ELR (cell line): Measurements from ENCODE around the gene FAT1.
"Not testable (repeated sequence)": the region's sequence is repeated elsewhere in the genome, so short reads cannot be mapped to it uniquely, and the experiment has no call there.

Source experiments
- DNase-seq: peaks from one replicate; pipeline ENCODE4 v3.0.0-alpha.2; 2015; ENCODE audit warnings: low read depth

The FAT1 gene

GRCh38 chr4:186659456-186659855, 64.2 kb downstream of the FAT1 start:
- not testable (repeated sequence) for DNase-seq

GRCh38 chr4:186658657-186659056, 65.0 kb downstream of the FAT1 start:
- no peak for DNase-seq

- DNase-seq: peak; percentile 34
Observed at GRCh38 chr4:186657764-186658163, 65.9 kb downstream of the FAT1 start.

GRCh38 chr4:186653969-186654368, 69.7 kb downstream of the FAT1 start:
- no peak for DNase-seq

- DNase-seq: no peak
Observed at GRCh38 chr4:186651624-186652023, 72.0 kb downstream of the FAT1 start.

- DNase-seq: no peak
Observed at GRCh38 chr4:186651181-186651603, 72.5 kb downstream of the FAT1 start.

GRCh38 chr4:186650401-186651180, 73.1 kb downstream of the FAT1 start:
- DNase-seq: no peak

GRCh38 chr4:186647821-186648220, 75.8 kb downstream of the FAT1 start:
- no peak for DNase-seq

GRCh38 chr4:186644737-186645261, 78.9 kb downstream of the FAT1 start:
- no peak for DNase-seq

- DNase-seq: no peak
Observed at GRCh38 chr4:186644311-186644638, 79.4 kb downstream of the FAT1 start.

- peak; percentile 87 for DNase-seq
Observed at GRCh38 chr4:186643501-186644310, 80.0 kb downstream of the FAT1 start.

GRCh38 chr4:186642998-186643397, 80.7 kb downstream of the FAT1 start:
- DNase-seq: no peak

- no peak for DNase-seq
Observed at GRCh38 chr4:186642530-186642929, 81.1 kb downstream of the FAT1 start.

- DNase-seq: no peak
Observed at GRCh38 chr4:186634591-186635128, 89.0 kb downstream of the FAT1 start.

GRCh38 chr4:186633844-186634243, 89.8 kb downstream of the FAT1 start:
- DNase-seq: no peak

- DNase-seq: no peak
Observed at GRCh38 chr4:186630128-186630527, 93.5 kb downstream of the FAT1 start.

- DNase-seq: no peak
Observed at GRCh38 chr4:186628058-186628711, 95.5 kb downstream of the FAT1 start.

- peak; percentile 49 for DNase-seq
Observed at GRCh38 chr4:186627226-186627865, 96.3 kb downstream of the FAT1 start.

- DNase-seq: peak; percentile 66
Observed at GRCh38 chr4:186624951-186625350, 98.7 kb downstream of the FAT1 start.

GRCh38 chr4:186623546-186623945, 100.1 kb downstream of the FAT1 start:
- DNase-seq: peak; percentile 60

- DNase-seq: peak; percentile 81
Observed at GRCh38 chr4:186622788-186623464, 100.7 kb downstream of the FAT1 start.
